ENCODE data around the gene CAMK4. TPM values are rescaled to one million over a fixed set of nuclear protein-coding genes. Genes with fewer than 3 reads are reported as not detected.

The CAMK4 gene
- total RNA-seq, 1 donor from 2014 or later = 4.7 TPM

DNA sequence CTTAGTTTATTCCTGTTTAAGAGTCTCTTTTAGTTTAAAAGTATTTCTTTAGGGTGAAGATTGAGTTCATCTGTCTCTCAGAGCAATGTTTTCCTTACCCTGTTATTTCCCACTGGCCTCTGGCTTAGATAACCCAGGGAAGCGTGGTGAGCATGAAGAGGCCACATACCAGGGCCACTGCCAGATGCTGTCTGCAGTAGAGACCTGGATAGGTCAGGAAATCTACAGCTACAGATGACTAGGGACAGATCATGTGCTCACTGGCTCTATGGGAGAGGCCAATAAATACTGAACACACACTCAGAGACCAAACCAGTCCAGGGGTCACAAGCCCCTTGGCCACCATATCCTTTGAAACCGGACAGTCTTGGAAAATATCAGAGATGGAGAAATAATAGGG is 136.0 kb downstream of the CAMK4 start:
- no peaks in the 10 kb centered on the region for H3K36me3 ChIP-seq (ENCODE audit: control insufficient read depth in 3 of 3, insufficient read depth in 3 of 3, low read length in 3 of 3)
- H3K4me3 ChIP-seq (ENCODE audit: low read length in 3 of 3) = no peak overlapping the region
- H3K27ac ChIP-seq (ENCODE audit: low read depth, low read length) = no peak overlapping the region
- no peaks in the 10 kb centered on the region for H3K4me1 ChIP-seq (ENCODE audit: control insufficient read depth in 3 of 3, insufficient read depth in 3 of 3, low read length in 3 of 3)
- no peaks in the 10 kb centered on the region for H3K27me3 ChIP-seq (ENCODE audit: control insufficient read depth in 3 of 3, insufficient read depth in 3 of 3, low read length in 3 of 3)
- H3K9me3 ChIP-seq (ENCODE audit: control insufficient read depth in 3 of 3, low read length in 3 of 3) = no peaks in the 10 kb centered on the region
- no peak overlapping the region for H3K9ac ChIP-seq (ENCODE audit: low read depth in 1 of 3, low read length in 3 of 3)

DNA sequence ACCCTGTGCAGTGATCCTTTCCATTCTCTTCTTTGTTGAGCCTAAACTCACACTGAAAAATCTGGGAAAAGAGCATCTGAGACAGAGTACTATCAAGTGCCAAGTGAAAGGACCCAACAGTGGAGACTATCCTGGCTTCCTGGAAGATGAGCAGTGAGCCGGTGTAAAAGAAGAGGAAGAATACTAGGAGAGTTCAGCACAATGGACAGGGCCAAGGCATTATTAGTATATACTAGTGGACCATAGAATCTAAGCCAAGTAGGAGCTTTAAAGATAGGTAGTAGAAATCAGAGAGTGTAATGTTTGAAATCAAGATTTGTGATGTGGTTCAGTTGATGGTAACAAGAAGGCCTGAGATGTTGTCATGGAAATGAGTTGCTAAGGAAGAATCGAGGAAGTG is 140.8 kb downstream of the CAMK4 start:
- H3K36me3 ChIP-seq (ENCODE audit: control insufficient read depth in 3 of 3, insufficient read depth in 3 of 3, low read length in 3 of 3) = no peaks in the 10 kb centered on the region
- H3K27me3 ChIP-seq (ENCODE audit: control insufficient read depth in 3 of 3, insufficient read depth in 3 of 3, low read length in 3 of 3) = no peaks in the 10 kb centered on the region
- H3K27ac ChIP-seq (ENCODE audit: low read depth, low read length) = no peak overlapping the region
- H3K9ac ChIP-seq (ENCODE audit: low read depth in 1 of 3, low read length in 3 of 3) = no peak overlapping the region
- H3K4me1 ChIP-seq (ENCODE audit: control insufficient read depth in 3 of 3, insufficient read depth in 3 of 3, low read length in 3 of 3) = no peaks in the 10 kb centered on the region
- no peak overlapping the region for H3K4me3 ChIP-seq (ENCODE audit: low read length in 3 of 3)
- H3K9me3 ChIP-seq (ENCODE audit: control insufficient read depth in 3 of 3, low read length in 3 of 3) = peaks cover 0 to 2% (median 0%) of the 10 kb centered on the region in 3 donors

DNA sequence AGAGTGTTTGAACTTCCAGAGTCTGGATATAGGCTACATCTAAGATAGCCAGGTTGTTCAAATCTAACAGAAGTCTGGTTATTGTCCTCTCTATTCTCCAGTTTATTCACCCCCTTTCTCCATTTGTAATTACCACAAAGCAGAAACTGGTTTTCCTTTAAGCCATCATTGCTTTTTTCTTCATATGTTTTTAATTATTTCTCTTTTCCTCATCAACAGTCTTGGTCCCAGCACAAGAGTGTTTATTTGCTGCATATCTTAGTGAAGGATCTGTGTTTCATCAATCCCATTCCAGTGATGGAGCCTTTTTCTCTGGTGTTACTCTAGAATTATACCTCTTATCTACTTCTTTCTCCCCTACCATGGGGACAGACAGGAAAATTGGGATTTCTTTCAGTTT is 142.2 kb downstream of the CAMK4 start:
- Histone ChIP-seq H3K9ac (ENCODE audit: low read depth in 1 of 3, low read length in 3 of 3) (no peak overlapping the region), H3K4me3 (ENCODE audit: low read length in 3 of 3) (no peak overlapping the region), H3K36me3 (ENCODE audit: control insufficient read depth in 3 of 3, insufficient read depth in 3 of 3, low read length in 3 of 3) (no peaks in the 10 kb centered on the region), H3K27ac (ENCODE audit: low read depth, low read length) (no peak overlapping the region), H3K27me3 (ENCODE audit: control insufficient read depth in 3 of 3, insufficient read depth in 3 of 3, low read length in 3 of 3) (no peaks in the 10 kb centered on the region), H3K9me3 (ENCODE audit: control insufficient read depth in 3 of 3, low read length in 3 of 3) (peaks cover 0 to 2% (median 0%) of the 10 kb centered on the region in 3 donors), H3K4me1 (ENCODE audit: control insufficient read depth in 3 of 3, insufficient read depth in 3 of 3, low read length in 3 of 3) (no peaks in the 10 kb centered on the region)

DNA sequence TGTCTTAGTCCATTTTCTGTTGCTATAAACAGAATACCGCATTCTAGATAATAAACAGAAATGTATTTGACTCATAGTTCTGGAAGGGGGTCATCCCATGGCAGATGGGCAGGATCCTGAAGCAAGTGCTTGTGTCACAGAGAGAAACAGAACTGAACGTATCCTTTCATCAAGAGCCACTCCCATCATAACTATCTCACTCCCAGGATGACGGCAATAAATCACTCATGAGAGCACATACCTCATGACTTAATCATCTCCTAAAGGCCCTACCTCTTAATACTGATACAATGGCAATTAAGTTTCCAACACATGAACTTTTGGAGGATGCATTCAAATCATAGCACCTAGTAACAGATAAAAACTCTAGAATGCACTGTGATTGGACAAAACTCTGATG is 142.9 kb downstream of the CAMK4 start:
- Histone ChIP-seq H3K4me3 (ENCODE audit: low read length in 3 of 3) (no peak overlapping the region), H3K36me3 (ENCODE audit: control insufficient read depth in 3 of 3, insufficient read depth in 3 of 3, low read length in 3 of 3) (no peaks in the 10 kb centered on the region), H3K27me3 (ENCODE audit: control insufficient read depth in 3 of 3, insufficient read depth in 3 of 3, low read length in 3 of 3) (no peaks in the 10 kb centered on the region), H3K4me1 (ENCODE audit: control insufficient read depth in 3 of 3, insufficient read depth in 3 of 3, low read length in 3 of 3) (no peaks in the 10 kb centered on the region), H3K27ac (ENCODE audit: low read depth, low read length) (no peak overlapping the region), H3K9me3 (ENCODE audit: control insufficient read depth in 3 of 3, low read length in 3 of 3) (peaks cover 0 to 2% (median 0%) of the 10 kb centered on the region in 3 donors), H3K9ac (ENCODE audit: low read depth in 1 of 3, low read length in 3 of 3) (no peak overlapping the region)

DNA sequence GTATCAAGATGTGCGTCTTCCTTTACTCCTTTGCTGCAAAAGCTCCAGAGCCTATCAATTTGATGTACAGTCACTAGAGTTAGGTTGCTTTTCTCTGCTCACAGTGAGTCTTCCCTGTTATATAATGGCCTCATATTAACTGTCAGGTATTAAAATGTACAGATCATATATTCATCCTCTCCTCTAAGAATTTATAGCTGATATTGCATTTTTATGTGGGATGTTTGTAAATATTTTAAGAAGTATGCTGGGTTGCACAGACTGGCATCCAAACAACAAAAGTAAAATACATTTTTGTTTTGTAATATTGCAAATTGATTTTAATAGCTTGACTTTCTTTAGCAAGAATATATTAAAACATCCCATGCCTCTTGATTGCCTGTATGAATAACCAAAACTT is 148.6 kb downstream of the CAMK4 start:
- H3K4me1 ChIP-seq (ENCODE audit: control insufficient read depth in 3 of 3, insufficient read depth in 3 of 3, low read length in 3 of 3) = no peaks in the 10 kb centered on the region
- no peak overlapping the region for H3K9ac ChIP-seq (ENCODE audit: low read depth in 1 of 3, low read length in 3 of 3)
- no peak overlapping the region for H3K27ac ChIP-seq (ENCODE audit: low read depth, low read length)
- no peaks in the 10 kb centered on the region for H3K36me3 ChIP-seq (ENCODE audit: control insufficient read depth in 3 of 3, insufficient read depth in 3 of 3, low read length in 3 of 3)
- no peaks in the 10 kb centered on the region for H3K9me3 ChIP-seq (ENCODE audit: control insufficient read depth in 3 of 3, low read length in 3 of 3)
- H3K27me3 ChIP-seq (ENCODE audit: control insufficient read depth in 3 of 3, insufficient read depth in 3 of 3, low read length in 3 of 3) = no peaks in the 10 kb centered on the region
- H3K4me3 ChIP-seq (ENCODE audit: low read length in 3 of 3) = no peak overlapping the region

DNA sequence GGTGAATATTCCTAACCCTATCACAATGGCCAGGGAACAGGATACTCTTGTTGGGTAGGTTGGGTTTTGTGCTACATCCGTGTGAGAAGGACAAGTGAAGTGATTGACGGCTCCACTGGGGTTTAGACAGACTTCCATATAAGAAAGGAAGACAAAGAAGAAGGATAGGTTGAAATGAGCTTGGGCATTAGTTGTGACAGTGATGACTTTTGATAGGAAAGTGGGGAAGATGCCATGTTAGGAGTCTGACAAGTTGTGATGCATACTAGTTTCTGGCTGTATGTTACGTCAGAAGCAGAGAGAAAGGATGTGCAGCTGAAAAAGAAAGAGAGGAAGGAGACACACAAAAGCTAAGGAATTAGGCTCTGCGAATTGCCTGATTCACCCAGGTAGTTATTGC is 150.2 kb downstream of the CAMK4 start:
- Histone ChIP-seq H3K4me1 (ENCODE audit: control insufficient read depth in 3 of 3, insufficient read depth in 3 of 3, low read length in 3 of 3) (no peaks in the 10 kb centered on the region), H3K9me3 (ENCODE audit: control insufficient read depth in 3 of 3, low read length in 3 of 3) (no peaks in the 10 kb centered on the region), H3K27ac (ENCODE audit: low read depth, low read length) (no peak overlapping the region), H3K27me3 (ENCODE audit: control insufficient read depth in 3 of 3, insufficient read depth in 3 of 3, low read length in 3 of 3) (no peaks in the 10 kb centered on the region), H3K36me3 (ENCODE audit: control insufficient read depth in 3 of 3, insufficient read depth in 3 of 3, low read length in 3 of 3) (no peaks in the 10 kb centered on the region), H3K4me3 (ENCODE audit: low read length in 3 of 3) (no peak overlapping the region), H3K9ac (ENCODE audit: low read depth in 1 of 3, low read length in 3 of 3) (no peak overlapping the region)

DNA sequence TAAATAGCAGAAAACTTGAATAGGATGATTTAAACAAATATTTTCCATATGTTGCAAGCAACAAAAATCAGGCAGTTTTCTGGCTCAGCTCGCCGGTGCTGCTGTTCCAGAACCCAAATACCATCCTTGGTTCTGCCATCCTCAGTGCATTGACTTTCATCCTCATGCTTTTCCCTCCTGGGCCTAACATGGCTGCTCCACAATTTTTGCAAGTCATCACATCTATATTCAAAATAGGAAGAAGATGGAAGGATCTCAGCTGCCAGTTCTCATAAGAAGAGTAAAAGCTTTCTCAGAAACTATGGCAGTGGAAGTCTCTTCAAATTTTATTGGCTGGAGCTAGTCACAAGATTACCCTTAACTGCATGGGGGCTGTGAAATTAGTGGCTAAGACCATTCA is 151.5 kb downstream of the CAMK4 start:
- H3K4me1 ChIP-seq (ENCODE audit: control insufficient read depth in 3 of 3, insufficient read depth in 3 of 3, low read length in 3 of 3) = no peaks in the 10 kb centered on the region
- H3K36me3 ChIP-seq (ENCODE audit: control insufficient read depth in 3 of 3, insufficient read depth in 3 of 3, low read length in 3 of 3) = no peaks in the 10 kb centered on the region
- H3K9me3 ChIP-seq (ENCODE audit: control insufficient read depth in 3 of 3, low read length in 3 of 3) = no peaks in the 10 kb centered on the region
- no peaks in the 10 kb centered on the region for H3K27me3 ChIP-seq (ENCODE audit: control insufficient read depth in 3 of 3, insufficient read depth in 3 of 3, low read length in 3 of 3)
- H3K27ac ChIP-seq (ENCODE audit: low read depth, low read length) = no peak overlapping the region
- H3K9ac ChIP-seq (ENCODE audit: low read depth in 1 of 3, low read length in 3 of 3) = no peak overlapping the region
- no peak overlapping the region for H3K4me3 ChIP-seq (ENCODE audit: low read length in 3 of 3)

DNA sequence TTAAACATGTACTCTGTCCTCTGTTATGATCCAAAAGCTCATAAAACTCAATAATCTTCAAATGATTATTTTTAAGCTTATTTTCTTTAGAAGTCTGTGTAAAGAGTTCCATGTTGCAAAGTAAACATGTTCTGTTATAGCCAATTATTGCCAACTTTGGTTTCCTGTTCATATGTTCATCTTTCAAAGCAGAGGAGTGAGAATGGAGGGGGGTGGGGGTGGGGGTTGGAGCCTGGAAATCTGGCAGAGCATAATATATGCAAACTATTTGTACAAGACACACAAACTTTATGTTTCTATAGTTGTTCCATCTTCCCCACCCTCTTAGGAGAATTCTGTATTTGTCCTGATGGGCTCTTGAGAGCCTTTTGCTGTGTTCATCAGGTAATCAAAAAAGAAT is 153.1 kb downstream of the CAMK4 start:
- no peaks in the 10 kb centered on the region for H3K9me3 ChIP-seq (ENCODE audit: control insufficient read depth in 3 of 3, low read length in 3 of 3)
- H3K36me3 ChIP-seq (ENCODE audit: control insufficient read depth in 3 of 3, insufficient read depth in 3 of 3, low read length in 3 of 3) = no peaks in the 10 kb centered on the region
- H3K9ac ChIP-seq (ENCODE audit: low read depth in 1 of 3, low read length in 3 of 3) = no peak overlapping the region
- H3K27me3 ChIP-seq (ENCODE audit: control insufficient read depth in 3 of 3, insufficient read depth in 3 of 3, low read length in 3 of 3) = no peaks in the 10 kb centered on the region
- no peaks in the 10 kb centered on the region for H3K4me1 ChIP-seq (ENCODE audit: control insufficient read depth in 3 of 3, insufficient read depth in 3 of 3, low read length in 3 of 3)
- no peak overlapping the region for H3K27ac ChIP-seq (ENCODE audit: low read depth, low read length)
- H3K4me3 ChIP-seq (ENCODE audit: low read length in 3 of 3) = no peak overlapping the region

DNA sequence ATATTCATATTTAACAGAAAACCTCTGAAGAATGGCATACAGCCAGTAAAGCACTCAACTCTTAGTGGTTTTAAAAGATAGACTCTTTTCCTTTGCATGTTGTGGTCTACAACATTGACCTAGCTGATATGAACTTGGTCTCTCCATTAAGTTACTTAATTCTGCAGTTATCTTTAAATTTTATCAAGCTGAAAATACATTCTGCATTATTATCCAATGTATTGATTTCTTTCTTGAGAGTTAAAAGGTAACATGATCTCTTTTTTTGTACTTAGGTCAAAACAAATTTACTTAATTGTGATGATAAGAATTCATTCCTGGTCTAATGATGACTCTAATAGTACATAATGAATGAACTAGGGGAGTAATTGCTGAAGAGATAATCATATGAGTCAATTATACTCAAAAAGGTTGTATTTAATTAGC is 155.2 kb downstream of the CAMK4 start:
- Histone ChIP-seq H3K4me1 (ENCODE audit: control insufficient read depth in 3 of 3, insufficient read depth in 3 of 3, low read length in 3 of 3) (no peaks in the 10 kb centered on the region), H3K9ac (ENCODE audit: low read depth in 1 of 3, low read length in 3 of 3) (no peak overlapping the region), H3K27ac (ENCODE audit: low read depth, low read length) (no peak overlapping the region), H3K27me3 (ENCODE audit: control insufficient read depth in 3 of 3, insufficient read depth in 3 of 3, low read length in 3 of 3) (no peaks in the 10 kb centered on the region), H3K36me3 (ENCODE audit: control insufficient read depth in 3 of 3, insufficient read depth in 3 of 3, low read length in 3 of 3) (no peaks in the 10 kb centered on the region), H3K4me3 (ENCODE audit: low read length in 3 of 3) (no peak overlapping the region), H3K9me3 (ENCODE audit: control insufficient read depth in 3 of 3, low read length in 3 of 3) (no peaks in the 10 kb centered on the region)

DNA sequence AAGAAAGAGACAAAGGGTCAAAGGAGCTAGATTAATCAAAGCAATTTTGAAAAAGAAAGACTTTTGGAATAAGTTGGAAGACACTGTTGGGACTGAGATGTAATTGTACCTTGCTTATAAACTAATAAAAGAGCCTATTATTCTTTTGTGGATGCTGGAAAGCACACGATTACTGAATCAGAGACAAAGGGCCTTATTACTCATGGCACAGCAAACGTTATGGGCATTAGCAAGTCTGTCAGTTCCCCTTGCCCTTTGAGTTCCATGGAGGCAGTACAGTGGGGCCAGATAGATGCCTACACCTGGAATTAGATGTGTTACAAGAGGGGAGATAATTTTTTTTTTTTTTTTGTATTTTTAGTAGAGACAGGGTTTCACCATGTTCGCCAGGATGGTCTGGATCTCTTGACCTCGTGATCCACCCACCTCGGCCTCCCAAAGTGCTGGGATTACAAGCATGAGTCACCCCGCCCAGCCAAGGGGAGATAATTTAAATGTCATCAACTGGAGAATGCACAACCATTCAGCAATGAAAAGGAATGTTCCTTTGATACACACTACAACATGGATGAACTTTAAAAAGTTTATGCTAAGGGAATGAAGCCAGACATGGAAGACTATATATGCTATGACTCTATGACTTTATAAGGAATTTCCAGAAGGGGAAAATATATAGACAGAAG is 159.2 kb downstream of the CAMK4 start:
- H3K4me3 ChIP-seq (ENCODE audit: low read length in 3 of 3) = no peak overlapping the region
- H3K27ac ChIP-seq (ENCODE audit: low read depth, low read length) = no peak overlapping the region

More for the DNA sequence above, 159.2 kb downstream of the CAMK4 start:
- no peaks in the 10 kb centered on the region for H3K27me3 ChIP-seq (ENCODE audit: control insufficient read depth in 3 of 3, insufficient read depth in 3 of 3, low read length in 3 of 3)
- H3K9me3 ChIP-seq (ENCODE audit: control insufficient read depth in 3 of 3, low read length in 3 of 3) = no peaks in the 10 kb centered on the region
- H3K9ac ChIP-seq (ENCODE audit: low read depth in 1 of 3, low read length in 3 of 3) = no peak overlapping the region
- no peaks in the 10 kb centered on the region for H3K4me1 ChIP-seq (ENCODE audit: control insufficient read depth in 3 of 3, insufficient read depth in 3 of 3, low read length in 3 of 3)
- no peaks in the 10 kb centered on the region for H3K36me3 ChIP-seq (ENCODE audit: control insufficient read depth in 3 of 3, insufficient read depth in 3 of 3, low read length in 3 of 3)

Data from skeletal muscle tissue (tissue), 4 donors.